Raji (cell line): Measurements from ENCODE around the gene FKBP5.
A peak's percentile ranks its signal among the peaks of the same experiment; 100 is the strongest.

Experiments
- POLR2A ChIP-seq: IDR thresholded peaks from 2 replicates; pipeline ENCODE4 v1.6.1; 2011; ENCODE audit warnings: low read depth, low read length, control low read depth; ENCODE audit not compliant: insufficient read depth

The FKBP5 gene

GRCh38 chr6:35727231-35727934 lies 38.7 kb upstream of the FKBP5 start:
- TF ChIP-seq POLR2A, result no peak

- no peak for TF ChIP-seq POLR2A
Measured at GRCh38 chr6:35725721-35726438, 37.2 kb upstream of the FKBP5 start.

GRCh38 chr6:35725081-35725708 lies 36.5 kb upstream of the FKBP5 start:
- 0 out of 2 replicates have a peak, but pooled peaks have one; percentile 6 for TF ChIP-seq POLR2A

GRCh38 chr6:35724471-35724870 lies 35.8 kb upstream of the FKBP5 start:
- no peak for TF ChIP-seq POLR2A

- no peak for TF ChIP-seq POLR2A
Measured at GRCh38 chr6:35724059-35724458, 35.3 kb upstream of the FKBP5 start.

GRCh38 chr6:35723587-35723986 lies 34.9 kb upstream of the FKBP5 start:
- no peak for TF ChIP-seq POLR2A

- no peak for TF ChIP-seq POLR2A
Measured at GRCh38 chr6:35722121-35722761, 33.5 kb upstream of the FKBP5 start.

- no peak for TF ChIP-seq POLR2A
Measured at GRCh38 chr6:35719830-35720733, 31.4 kb upstream of the FKBP5 start.

GRCh38 chr6:35719404-35719829 lies 30.7 kb upstream of the FKBP5 start:
- no peak for TF ChIP-seq POLR2A

- no peak for TF ChIP-seq POLR2A
Measured at GRCh38 chr6:35718911-35719381, 30.2 kb upstream of the FKBP5 start.

- no peak for TF ChIP-seq POLR2A
Measured at GRCh38 chr6:35718375-35718736, 29.6 kb upstream of the FKBP5 start.

GRCh38 chr6:35717449-35718374 lies 29.0 kb upstream of the FKBP5 start:
- no peak for TF ChIP-seq POLR2A

GRCh38 chr6:35716798-35717197 lies 28.1 kb upstream of the FKBP5 start:
- no peak for TF ChIP-seq POLR2A
